Left renal cortex interstitium (tissue), 4 donors: ENCODE measurements around the gene HS3ST5. TPM values are rescaled to one million over a fixed set of nuclear protein-coding genes. Genes with fewer than 3 reads are reported as not detected.
"Not testable (repeated sequence)": the region's sequence is repeated elsewhere in the genome, so short reads cannot be mapped to it uniquely, and the experiment has no call there.

Experiments used
- DNase-seq, 4 donors: peaks; one replicate each; pipeline ENCODE4 v3.0.0-alpha.2; 2013; ENCODE audit warnings: low read depth in 4 of 4, low spot score in 2 of 4, missing footprints in 1 of 4
- polyA plus RNA-seq, 4 donors: library from polyadenylated mRNA; unstranded; fragments of 120-200 nt; gene quantifications; one replicate each; pipeline ENCODE4 v1.2.1, GENCODE V29; 2013; ENCODE audit not compliant: insufficient read length in 4 of 4

HS3ST5 gene
- polyA plus RNA-seq, 4 donors, result 0.65 to 0.95 (median 0.76) TPM

GRCh38 chr6:114158838-114159694 is 183.8 kb downstream of the HS3ST5 start:
- DNase-seq, result no peak

DNA sequence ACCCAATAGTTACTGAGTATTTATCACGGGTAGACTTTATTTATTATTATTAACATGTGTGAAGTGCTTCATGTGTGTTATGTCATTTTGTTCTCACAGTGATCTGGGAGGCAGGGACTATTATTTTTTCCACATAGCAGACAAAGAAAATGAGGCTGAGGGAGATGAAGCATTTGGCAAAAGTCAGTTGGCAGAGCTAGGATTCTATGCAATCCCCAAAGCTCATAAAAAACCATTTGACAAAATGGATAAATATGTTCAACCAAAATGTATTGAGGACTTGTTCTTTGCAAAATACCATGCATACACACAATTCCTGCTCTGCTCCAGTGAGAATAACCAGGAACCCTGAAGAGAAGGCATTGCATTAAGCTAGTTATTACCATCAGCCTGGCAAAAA is 184.4 kb downstream of the HS3ST5 start:
- no peak for DNase-seq

GRCh38 chr6:114157848-114158247 is 185.0 kb downstream of the HS3ST5 start:
- DNase-seq, result no peak

GRCh38 chr6:114155763-114156162 is 187.1 kb downstream of the HS3ST5 start:
- DNase-seq, result no peak

DNA sequence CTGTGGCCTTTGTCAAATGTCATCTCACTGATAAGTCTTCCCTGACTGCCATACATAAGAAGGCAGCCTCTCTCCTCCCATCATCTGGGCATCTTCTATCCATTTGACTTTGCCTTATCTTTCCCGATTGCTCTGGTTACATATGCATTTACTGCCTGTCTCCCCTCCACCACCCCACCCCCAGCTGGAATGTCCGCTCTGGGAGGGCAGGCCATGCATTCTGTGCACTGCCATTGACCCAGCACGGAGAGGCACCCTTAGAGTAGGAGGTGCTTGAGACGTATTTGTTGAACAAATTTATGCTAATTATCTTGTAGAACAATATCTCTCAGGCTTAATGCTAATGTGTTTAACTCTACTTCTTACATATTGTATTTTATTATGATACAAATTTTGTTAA is 188.0 kb downstream of the HS3ST5 start:
- DNase-seq, result no peak

GRCh38 chr6:114153448-114153847 is 189.4 kb downstream of the HS3ST5 start:
- DNase-seq, result no peak

GRCh38 chr6:114151064-114151690 is 191.6 kb downstream of the HS3ST5 start:
- DNase-seq, result no peak

DNA sequence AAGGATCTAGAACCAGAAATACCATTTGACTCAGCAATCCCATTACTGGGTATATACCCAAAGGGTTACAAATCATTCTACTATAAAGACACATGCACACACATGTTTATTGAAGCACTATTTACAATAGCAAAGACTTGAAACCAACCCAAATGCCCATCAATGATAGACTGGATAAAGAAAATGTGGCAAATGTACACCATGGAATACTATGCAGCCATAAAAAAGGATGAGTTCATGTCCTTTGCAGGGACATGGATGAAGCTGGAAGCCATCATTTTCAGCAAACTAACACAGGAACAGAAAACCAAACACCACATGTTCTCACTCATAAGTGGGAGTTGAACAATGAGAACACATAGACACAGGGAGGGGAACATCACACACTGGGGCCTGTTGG is 193.6 kb downstream of the HS3ST5 start:
- not testable (repeated sequence) for DNase-seq

DNA sequence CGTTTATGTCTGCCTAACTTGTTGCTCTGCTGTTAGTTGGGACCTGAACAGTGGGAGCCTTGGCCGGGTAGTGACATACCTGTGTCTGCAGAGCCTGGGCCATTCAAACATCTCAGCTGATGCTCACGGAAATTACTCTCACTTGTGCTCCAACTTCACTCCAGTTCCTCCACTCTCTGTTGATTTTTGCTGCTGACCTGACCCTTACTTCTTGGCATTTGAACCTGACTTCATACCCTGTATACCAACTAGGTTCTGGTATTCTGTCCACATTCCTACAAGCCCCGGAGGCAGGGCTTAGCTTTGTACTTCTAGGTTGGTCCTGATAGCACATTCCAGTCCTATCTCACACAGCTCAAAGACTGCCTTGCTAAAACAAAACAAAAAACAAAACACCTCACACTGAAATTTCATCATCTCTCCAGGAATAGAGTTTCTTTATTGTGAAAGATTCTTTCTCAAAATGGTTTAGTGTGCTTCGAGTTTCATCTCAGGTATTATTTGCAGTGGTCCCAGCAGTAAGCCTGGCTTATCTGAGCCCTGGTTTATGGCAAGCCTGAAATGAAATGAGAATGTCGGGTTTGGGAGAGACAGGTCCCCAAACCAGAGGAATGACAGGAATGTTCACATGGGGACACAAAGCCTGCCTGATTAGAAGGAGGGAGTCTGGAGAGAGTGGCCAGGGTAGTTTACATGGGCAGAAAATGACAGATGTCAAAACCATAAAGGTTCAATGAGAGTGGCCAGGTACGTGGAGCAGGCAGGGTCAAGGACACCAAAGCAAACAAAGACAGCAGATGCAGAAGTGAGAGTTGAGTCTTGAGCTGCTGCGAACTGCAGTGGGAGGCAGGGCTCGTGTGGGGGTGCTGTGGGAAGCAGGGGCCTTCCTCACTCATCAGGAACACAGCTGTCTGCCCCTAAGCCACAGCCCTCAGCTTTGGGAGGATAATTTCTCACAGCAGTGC is 197.7 kb downstream of the HS3ST5 start:
- DNase-seq, result no peak

GRCh38 chr6:114142258-114142657 is 200.6 kb downstream of the HS3ST5 start:
- DNase-seq, result no peak

DNA sequence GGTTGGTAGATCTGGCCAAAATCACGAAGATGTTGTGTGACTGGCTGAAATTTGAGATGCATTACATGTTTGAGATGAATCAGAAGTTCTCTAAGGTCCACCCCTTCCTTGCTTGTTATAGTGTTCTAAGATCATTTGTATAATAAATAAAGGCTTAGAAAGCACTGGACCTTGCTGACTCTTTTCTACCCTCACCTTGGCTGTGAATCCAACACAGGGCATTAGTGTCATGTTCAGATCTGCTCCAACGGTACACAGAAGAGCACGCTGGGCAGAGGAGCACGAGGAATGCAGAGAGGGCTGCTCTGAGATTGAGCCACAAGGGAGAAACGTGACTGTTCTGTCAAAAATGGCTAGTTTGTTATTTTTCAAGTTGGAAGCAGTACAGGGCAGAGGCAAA is 202.4 kb downstream of the HS3ST5 start:
- no peak for DNase-seq

GRCh38 chr6:114138577-114139248 is 204.1 kb downstream of the HS3ST5 start:
- DNase-seq, result no peak

DNA sequence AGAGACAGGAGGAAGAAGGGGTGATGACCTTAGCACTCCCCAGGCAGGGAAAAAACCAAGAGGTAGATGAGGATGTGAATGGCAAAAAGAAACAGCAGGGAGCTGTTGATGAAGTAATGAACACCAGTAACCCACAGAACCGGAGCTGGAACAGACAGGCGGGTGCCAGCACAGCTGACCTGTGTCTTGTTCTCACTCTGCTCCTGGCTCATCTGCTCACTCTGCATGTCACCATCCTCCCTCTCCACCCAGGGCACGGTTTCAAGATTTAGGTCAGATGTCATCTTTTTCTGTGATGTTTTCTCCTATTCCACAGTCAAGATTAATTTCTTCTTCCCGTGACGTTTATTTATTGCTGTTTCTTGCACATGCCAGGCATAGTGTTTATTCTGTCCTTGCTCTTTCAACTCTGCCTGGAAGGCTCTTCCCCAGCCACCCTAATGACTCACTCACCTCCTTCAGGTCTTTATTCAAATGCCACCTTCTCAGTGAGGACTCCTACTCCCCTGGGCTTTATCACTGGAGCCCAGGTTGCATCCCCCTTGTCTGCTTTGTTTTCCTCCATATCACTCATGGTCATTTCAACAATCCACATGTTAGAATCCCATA is 207.4 kb downstream of the HS3ST5 start:
- DNase-seq, result no peak

DNA sequence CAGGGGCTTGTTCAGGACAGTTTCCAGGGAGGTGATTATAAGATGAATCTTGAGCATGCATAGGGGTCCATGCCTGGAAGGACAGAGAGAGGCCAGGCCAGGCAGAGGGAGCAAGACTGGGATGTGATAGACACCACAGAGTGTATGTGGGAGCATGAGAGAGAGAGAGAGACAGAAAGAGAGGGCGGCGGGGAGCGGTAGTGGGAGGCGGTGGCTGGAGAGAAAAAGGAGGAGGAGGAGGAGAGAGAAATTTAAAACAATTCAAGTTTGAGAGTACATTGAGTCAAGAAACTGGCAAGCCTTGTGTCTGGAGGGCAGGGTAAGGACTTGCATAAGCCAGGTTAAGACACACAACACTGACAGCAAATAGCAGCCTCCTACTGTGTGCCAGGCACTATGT is 209.0 kb downstream of the HS3ST5 start:
- DNase-seq, result no peak

GRCh38 chr6:114131945-114132344 is 210.9 kb downstream of the HS3ST5 start:
- DNase-seq, result no peak

DNA sequence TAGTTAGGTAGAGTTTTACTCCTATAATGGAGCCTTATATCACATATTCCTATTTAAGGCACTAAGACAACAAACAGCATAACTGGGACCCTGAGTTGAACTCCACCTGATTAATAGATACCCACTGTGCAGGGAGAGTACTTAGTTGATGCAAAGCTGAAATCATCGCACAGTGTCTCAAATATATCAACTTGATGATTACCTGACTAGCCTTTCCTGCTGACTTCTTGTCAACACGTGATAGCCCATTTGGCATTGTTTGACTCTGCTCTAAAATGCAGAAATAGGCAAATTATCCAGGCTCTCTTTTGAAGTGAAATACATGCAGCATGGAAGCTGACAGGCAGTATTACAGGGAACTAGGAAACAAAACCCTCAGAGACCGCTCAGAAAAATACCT is 217.2 kb downstream of the HS3ST5 start:
- no peak for DNase-seq

GRCh38 chr6:114121913-114122662 is 220.7 kb downstream of the HS3ST5 start:
- no peak for DNase-seq

DNA sequence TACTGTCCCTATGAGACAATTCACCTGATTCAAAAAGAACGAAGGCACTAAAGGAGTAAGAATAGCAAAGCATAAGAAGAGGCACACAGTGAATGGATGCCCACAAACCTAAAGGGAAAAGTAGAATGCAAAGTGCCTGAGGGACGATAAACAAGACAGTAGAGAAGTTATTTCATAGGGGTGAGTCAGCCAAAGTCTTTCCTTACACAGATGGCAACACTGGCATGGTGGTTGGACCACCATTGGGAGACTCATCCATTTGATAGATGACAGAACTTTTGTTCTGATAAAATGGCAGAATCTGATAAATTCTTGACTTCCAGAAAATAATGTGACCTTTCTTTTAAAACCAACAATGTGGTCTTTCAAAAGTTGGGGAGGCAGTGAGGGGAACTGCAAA is 223.8 kb downstream of the HS3ST5 start:
- no peak for DNase-seq

DNA sequence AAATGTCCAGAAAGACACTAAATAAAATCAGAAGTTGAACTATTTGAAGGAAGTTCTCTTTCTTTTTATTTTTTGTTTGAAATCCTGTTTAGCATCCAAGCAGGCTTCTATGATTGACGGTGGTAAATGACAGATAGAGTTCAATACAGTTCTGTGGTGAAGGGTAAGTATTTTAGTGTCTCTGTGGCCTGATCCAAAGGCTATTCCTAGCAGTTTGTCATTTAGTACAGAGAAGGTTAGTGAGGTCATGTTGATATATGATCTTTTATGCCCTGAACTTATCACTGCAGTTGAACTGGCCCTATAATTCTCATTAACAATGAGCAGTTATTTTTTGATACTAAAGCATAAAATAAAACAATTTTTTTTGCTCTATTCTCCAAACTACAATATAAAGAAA is 227.2 kb downstream of the HS3ST5 start:
- no peak for DNase-seq
